ENCODE measurements around the gene SLIT1.

The SLIT1 gene

DNA sequence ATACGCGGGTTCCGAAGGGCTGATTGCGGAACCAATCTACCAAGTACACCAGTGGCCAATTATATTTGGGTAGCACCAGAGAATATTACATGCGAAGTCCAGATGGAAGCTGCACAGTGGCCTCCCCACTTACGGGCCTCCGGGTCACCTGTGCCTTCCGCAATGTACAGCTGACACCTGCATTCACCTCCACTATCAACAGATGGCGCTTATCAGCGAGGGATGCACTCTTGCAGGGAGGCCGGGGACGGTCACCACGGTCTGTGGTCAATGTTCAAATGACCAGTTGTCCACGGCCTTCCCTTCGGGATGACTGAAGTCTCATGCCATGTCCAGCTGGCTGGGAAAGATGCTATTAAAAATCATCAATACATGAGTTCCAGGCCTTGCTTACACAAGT lies 47.6 kb downstream of the SLIT1 start:
- peak in 1 of 2 donors; percentile 2 for DNase-seq

DNA sequence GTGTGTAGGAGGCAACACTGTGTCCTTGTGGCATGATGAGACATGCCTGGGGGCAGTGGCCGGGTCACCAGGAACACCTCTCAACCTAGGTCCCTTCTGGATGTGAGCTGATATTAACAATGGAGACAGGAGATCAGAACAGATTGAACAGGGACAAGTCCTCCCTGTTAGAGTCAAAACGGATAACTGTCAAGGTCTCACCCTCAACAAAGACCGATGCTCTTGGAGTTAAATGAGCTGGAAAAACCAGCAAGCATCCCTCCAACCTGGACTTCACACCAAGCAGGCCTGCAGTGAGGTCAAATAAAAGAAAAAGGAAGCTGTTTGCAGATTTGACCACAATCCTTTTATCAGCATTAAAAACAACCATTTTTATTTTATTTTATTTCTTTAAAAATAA lies 49.0 kb downstream of the SLIT1 start:
- no peak for DNase-seq

GRCh38 chr10:97135464-97135863 lies 50.3 kb downstream of the SLIT1 start:
- DNase-seq: no peak

DNA sequence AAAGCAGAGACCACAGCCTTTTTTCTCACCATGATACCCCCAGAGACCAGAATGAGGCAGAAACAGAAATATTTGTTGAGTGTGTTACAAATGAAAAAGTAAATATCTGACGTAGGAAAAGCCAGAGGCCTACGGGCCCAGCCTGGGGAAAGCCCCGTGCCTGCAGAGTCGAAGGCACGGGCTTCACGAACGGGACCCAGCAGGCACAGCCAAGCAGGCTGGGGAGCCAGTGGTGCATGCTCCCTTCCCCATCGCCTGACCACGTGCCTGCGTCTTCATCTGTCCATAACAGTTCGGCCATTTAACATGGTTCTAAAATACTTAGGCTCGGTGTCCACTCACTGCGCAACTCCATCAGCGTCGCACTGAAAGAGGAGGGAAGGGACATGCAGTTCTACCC lies 50.8 kb downstream of the SLIT1 start:
- DNase-seq: no peak

DNA sequence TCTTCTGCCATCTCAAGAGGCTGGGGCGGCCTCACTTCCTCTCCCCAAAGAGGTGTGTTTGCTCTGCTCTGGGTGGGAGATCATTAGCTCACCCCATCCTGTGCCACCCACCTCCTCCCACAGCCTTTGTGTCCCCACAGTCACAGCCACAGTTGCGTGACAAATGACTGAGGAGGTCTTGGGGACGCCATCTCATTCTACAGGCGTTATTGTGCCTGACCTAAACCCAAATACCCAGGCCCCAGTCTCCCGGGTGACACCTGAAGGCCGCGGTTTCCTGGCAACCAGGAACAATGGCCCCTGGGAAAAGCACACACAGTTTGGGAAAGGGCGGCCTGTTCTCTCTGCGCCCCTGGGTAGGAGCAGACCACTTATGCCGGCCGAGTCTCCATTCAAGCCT lies 51.6 kb downstream of the SLIT1 start:
- no peak for DNase-seq

GRCh38 chr10:97132273-97132672 lies 53.5 kb downstream of the SLIT1 start:
- no peak for DNase-seq

GRCh38 chr10:97131666-97132065 lies 54.1 kb downstream of the SLIT1 start:
- DNase-seq: no peak

GRCh38 chr10:97131181-97131628 lies 54.6 kb downstream of the SLIT1 start:
- no peak for DNase-seq

GRCh38 chr10:97129666-97130065 lies 56.1 kb downstream of the SLIT1 start:
- DNase-seq: no peak

DNA sequence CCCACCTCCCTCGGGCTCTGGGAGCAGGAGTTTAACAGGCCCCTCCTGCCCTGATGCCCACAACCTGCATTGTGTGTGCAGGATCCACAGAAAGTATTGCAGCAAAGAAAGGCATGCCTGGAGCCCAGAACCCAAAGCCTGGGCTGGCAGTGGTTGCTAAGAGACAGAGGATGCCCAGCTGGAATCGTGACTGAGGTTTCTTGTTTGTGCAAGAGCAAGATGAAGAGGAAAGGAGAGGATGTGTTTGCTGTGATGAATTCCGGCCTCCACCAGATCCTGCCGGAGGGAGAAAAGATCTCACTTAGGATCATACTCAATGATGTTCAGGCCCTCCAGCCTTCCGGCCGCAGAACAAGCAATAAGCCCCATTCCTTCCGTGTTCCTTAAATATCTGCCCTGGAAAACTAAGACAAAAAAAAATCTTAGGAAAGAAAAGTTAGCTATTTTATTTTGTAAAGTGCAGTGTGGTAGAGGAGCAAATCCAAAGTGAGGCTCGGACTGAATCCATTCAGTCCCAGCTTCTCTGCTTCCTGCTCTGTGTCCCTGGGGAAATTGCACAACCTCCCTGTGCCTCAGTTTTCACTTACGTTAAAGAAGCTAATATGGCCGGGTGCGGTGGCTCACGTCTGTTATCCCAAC lies 57.1 kb downstream of the SLIT1 start:
- no peak for DNase-seq

DNA sequence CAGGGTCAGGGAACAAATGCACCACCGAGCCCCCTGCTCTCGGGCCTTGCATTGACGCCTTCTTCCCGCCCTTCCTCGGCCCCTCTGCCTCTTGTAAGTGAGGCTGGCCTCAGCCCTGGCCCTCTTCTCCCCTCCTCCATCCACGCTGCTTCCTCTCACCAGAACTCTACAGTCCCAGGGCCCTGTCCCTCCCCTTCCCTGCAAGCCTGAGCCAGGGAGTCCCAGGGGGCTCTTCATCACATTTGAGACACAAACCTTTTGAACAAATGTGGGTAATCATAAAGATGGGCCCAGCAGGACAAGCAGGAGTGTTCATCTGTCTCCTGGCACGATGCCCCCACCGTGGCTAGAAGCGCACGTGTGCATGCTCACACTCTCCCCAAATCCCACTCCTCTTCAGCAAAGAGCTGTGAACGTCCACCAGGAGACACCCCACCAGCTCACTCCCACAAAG lies 57.7 kb downstream of the SLIT1 start:
- DNase-seq: no peak

DNA sequence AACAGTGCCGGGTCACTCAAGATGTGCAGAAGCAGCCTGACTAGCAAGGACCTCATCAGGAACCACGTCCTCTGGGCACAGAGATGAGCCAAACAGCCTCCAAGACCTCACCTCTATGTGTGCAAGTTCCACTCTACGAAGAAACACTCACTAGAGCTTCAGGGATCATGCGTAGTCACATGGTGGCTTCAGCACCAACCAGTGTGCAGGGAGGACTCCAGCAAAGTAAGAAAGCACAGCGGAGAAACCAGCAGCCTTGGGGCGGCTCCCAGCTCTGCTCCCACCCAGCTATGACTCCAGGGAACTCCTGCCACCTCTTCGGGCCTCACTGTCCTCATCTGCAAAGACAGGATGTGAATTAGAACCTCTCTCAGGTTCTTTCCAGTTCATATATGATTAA lies 58.2 kb downstream of the SLIT1 start:
- DNase-seq: no peak

- no peak for DNase-seq
Observed at GRCh38 chr10:97124211-97124610, 61.5 kb downstream of the SLIT1 start.

DNA sequence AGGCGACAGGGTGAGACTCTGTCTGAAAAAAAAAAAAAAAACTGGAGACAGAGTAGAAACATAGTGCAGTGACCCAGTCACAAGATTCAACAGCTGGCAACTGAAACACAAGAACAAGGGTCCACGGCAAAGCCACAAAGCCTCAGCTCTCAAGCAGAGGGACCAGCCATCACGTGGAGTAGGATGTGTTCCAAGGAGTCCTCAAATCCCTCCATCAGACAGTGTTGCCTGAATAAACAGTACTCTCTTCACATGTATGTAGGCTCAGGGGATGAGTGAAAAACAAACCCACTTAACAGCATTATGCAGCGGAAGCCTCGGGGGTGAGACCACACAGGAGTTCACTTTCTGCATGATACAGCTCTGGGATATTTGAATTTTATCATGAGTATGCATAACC lies 62.0 kb downstream of the SLIT1 start:
- no peak for DNase-seq

GRCh38 chr10:97121041-97121440 lies 64.7 kb downstream of the SLIT1 start:
- no peak for DNase-seq

DNA sequence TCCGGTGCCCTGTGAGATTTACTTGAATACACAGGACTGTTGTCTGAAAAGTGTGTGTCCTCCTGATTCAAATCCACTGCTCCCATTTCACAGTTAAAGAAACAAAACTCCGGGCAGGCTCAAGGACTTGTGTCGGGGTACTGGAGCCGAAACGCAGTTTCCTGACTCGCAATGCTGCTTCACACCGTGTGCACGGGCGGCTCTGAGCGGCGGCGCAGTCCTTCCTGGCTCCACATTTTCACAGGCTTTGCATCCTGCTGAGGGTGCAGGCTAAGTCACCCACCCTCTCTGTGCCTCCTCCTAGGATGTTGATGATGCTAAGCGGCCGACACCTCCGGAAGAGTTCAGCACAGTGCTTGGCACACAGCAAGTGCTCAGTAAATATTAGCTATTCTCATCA lies 65.4 kb downstream of the SLIT1 start:
- no peak for DNase-seq

DNA sequence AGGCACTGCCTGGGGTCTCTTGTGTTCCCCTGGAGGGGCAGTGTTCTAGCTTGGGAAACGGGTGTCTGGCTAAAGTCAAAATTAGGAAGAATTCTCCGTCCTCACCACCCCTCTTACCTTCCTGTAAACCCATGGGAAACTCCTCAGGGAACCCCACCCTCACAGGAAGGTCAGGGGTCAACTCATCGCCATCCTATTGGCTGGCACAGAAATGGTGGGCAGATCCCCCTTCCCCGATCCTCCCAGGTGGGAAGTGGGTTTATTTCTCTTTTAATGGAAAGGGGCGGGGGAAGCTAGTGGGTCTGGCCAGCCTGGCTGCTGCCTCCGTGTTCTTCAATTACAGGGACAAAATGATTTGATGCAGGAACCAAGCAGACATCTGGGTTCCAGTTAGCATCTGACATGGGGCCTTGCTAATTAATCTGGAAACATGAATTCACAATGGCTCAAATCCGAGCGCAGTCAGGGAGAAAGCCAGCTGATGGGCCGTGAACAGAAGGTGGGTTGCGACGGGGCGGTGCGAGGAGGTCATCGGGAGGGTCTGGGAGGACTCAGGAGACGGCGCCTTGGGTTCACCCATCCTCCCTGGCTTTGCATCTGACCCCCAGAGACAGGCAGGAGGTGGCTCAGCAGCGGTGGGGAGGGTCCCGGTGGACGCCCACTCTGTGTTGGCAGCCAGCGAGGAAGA lies 66.6 kb downstream of the SLIT1 start:
- no peak for DNase-seq

- DNase-seq: no peak
Observed at GRCh38 chr10:97117372-97117771, 68.4 kb downstream of the SLIT1 start.

DNA sequence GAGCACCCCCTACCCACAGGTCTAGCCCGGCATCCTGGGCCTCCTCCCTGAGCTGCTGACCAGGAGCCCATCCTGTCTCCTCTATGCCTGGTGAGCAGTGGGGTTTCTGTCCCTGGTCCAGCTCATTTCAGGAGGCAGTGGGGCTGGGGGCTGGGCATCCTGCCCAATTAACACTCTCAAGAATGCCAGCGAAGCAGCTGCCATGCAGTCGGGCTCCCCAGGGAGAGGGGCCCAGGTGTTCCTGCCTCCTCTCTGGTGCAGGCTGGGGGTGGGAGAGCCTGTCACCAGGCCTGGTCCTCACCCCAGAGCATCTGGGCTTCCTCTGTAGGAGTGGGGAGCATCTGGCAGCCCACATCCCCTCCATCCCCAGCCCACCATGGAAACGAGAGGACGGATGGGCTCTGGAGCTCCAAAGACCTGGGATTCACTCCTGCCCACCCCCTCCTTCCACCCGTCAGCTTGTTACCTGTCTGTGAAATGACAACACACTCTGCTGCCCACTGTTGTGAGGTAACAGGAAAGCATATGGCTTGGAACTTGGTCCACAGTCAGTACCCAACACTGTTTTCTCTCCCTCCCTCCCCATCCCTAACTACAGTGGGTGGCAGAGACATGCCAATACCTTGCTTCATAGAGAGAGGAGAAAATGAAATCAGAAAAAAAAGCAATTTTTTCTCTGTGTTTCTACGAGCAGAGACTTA lies 69.1 kb downstream of the SLIT1 start:
- no peak for DNase-seq

DNA sequence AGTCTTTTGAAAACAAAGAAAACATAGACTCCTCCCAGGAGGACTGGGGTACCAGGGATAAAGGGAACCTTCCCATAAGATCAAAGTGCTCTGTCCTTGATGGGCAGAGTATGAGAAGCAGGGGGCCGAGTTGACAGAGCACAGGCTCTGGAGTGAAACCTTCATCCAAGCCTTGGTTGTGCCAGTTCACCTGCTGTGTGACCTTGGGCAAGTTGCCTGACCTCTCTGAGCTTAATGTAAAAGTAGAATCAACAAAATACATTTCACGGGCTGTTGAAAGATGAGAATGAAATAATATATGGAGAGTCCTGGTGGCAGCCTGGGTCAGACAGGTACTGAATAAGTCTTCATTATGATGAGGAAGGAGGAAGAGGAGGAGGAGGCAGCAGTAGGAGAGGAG lies 69.9 kb downstream of the SLIT1 start:
- DNase-seq: no peak

- DNase-seq: no peak
Observed at GRCh38 chr10:97111615-97112014, 74.1 kb downstream of the SLIT1 start.

DNA sequence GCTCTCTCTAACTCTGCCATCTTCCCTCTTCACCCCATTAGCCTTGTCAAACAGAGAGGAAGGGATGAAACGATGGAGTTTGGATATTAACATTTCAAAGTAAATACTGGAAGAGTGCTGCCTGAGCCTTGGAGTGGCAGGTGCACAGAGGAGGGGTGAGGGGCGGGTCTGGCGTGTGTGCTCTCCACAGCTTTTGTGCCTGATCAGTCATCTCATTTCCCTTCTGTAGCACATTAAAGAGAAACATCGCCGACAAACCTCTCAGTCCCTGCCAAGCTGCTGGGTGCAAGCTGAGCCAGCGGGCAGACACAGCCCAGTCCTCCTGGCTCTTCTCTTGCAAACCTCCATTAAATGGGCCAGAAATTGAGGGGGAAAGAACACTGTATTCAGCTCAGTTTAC lies 76.2 kb downstream of the SLIT1 start:
- DNase-seq: no peak

DNA sequence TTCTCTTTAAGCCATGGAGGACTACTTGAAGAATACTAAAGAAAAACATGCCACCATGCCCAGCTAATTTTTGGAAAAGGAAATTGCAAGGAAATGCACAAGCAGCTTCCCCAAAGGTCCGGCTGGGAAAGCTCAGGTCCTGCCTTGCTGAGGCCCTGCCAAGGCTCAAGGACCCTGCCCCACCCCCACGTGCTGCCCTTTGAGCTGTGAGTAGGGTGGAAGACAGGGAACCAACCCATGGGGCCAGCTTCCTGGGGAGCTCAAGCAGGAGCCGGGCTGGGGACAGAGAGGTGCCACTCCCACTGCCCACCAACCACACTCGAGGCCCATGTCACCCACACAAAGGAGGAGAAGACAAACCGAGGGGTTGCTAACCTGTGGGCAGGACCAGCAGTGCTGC lies 78.2 kb downstream of the SLIT1 start:
- no peak for DNase-seq

DNA sequence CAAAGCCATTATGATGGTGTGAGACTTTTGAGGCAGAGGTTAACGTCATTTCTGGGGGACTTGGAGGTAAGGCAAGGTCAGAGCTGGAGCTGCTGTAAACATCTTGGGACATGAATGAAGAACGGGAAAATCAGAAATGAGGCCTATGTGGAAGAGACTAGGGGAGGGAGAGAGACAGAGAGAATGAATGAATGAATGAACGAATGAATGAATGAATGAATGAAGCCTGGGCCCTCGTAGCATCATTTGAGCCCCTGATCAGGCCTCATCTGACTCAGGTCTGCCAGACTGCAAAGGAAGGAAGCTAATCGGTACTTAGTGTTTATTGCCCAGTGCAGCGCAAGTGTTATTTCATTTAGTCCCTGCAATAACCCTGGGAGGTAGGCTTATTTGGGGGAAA lies 79.6 kb downstream of the SLIT1 start:
- DNase-seq: no peak

All from stimulated activated CD4-positive, alpha-beta T cell treated with anti-CD3 and anti-CD28 coated beads, Interleukin-2, amount 100 ng/mL, for 24 hours (primary cell).